Right lobe of liver (tissue), 6 donors: Measurements from ENCODE around the gene ZNF784. TPM values are rescaled to one million over a fixed set of nuclear protein-coding genes. Genes with fewer than 3 reads are reported as not detected.
A peak's percentile ranks its signal among the peaks of the same experiment; 100 is the strongest.

Experiments used
- ATAC-seq, 4 donors: fragments of 200-7000 bp; cut with Tn5 transposase; one replicate each; pipeline ENCODE4 v1.9.1; 2020; ENCODE audit warnings: mild to moderate bottlenecking in 4 of 4, moderate library complexity in 4 of 4
- DNase-seq, 3 donors: peaks; one replicate each; pipeline ENCODE4 v3.0.0-alpha.2; 2020
- H3K27ac ChIP-seq, 3 donors: fragments of 200-600 bp; one replicate each; pipeline ENCODE4 v1.8.0; 2022
- H3K27me3 ChIP-seq, 2 donors: fragments of 200-600 bp; one replicate each; pipeline ENCODE4 v1.8.0; 2022
- H3K36me3 ChIP-seq, 4 donors: fragments of 200-600 bp; sonication (generic) in 1 of 4; one replicate each; pipeline versions ENCODE4 v1.5.1 to v1.8.0; 2017 to 2022; ENCODE audit warnings: control low read depth in 1 of 4
- H3K4me1 ChIP-seq, 4 donors: fragments of 200-600 bp; sonication (generic) in 1 of 4; one replicate each; pipeline versions ENCODE4 v1.5.1 to v1.8.0; 2017 to 2022; ENCODE audit warnings: control low read depth in 1 of 4
- H3K4me3 ChIP-seq, 3 donors: fragments of 200-600 bp; one replicate each; pipeline ENCODE4 v1.8.0; 2022
- H3K9me3 ChIP-seq, 4 donors: fragments of 200-600 bp; sonication (generic) in 1 of 4; one replicate each; pipeline versions ENCODE4 v1.5.1 to v1.8.0; 2017 to 2022; ENCODE audit warnings: control low read depth in 1 of 4
- POLR2A ChIP-seq: fragments of 450-650 bp; IDR thresholded peaks from one replicate; pipeline ENCODE4 v1.6.1; 2017; ENCODE audit warnings: antibody characterized with exemption, mild to moderate bottlenecking
- WGBS: methylation state at CpG from one replicate; pipeline ENCODE4 v1.1.6; 2018; ENCODE audit warnings: low coverage, low lambda C conversion rate; ENCODE audit not compliant: insufficient coverage; ENCODE audit errors: missing lambda C conversion rate; 5-methylcytosine and 5-hydroxymethylcytosine counted together
- intact Hi-C, 2 donors: fragments of 100-400 bp; cut with DNase I; formaldehyde crosslinking; loops; one replicate each; pipeline versions ENCODE4 v1.11.2 to v1.14.1; 2022
- total RNA-seq, 6 experiments: library from RNA; depleted of rRNA in 2 of 6; stranded (reverse); fragments of >200 nt in 2 of 6; fragmentation: NEBNext Ultra II Directional in 3 of 6; extraction: Animal tissue kit (Norgen Biotek cat#: 25700) in 3 of 6; gene quantifications; one replicate each; pipeline versions ENCODE4 v1.1.0 to v1.2.4, GENCODE V29; 2016 to 2023
- TF ChIP-seq, protein P1 (sequence below), 4 donors: fragments of 200-600 bp in 3 of 4; fragments of 450-650 bp in 1 of 4; IDR thresholded peaks; one replicate each; pipeline versions ENCODE4 v1.5.1 to v1.8.0; 2016 to 2022; ENCODE audit warnings: antibody characterized with exemption in 4 of 4, mild to moderate bottlenecking in 2 of 4
- donor health status: DM: no; HTN: yes; CAD: no.
- donor health status: DM: no; HTN: no; CAD: no.
- donor health status: DM: no; HTN: no; CAD: no.
- donor health status: DM: no; HTN: yes; CAD: no.
- donor health status: DM: no; HTN: yes; CAD: no.

The ZNF784 gene
- total RNA-seq, 6 experiments from 2014 or later = 2.9 to 5.5 (median 4.1) TPM

DNA sequence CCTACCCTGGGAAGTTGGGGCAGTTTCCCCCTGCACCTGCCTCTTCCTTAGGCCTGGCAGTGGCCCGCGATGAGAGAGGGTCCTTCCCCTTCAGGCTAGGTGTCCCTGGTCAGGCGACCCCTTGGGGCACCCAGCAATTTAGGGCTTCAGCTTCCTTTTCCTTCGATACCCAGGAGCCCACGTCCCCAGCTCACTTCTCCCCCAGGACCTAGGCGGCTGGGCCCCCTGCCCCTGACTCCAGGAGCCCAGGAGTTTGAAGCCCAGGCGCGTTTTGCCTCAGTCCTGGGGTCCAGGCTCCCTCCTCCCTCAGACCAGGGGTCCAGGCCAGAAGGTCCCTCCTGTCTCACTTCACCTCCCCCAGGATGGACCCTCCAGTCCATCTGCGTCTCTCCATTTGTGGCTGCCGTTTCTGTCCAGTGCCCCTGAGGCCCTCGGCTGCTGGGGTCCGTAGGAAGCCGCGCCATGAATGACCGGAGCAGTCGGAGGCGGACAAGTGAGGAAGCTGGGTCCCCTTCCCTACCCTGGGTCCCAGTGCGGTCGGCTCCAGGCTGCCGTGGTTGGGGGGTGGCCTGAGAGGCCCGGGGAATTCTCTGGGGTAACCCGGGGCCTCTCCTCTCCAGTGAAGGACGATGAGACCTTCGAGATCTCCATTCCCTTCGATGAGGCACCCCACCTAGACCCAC, 24.4 kb upstream of the ZNF784 start:
- H3K27ac ChIP-seq = peak overlapping the region; percentile 34 to 81 (median 78)
- H3K9me3 ChIP-seq = no peaks in the 10 kb centered on the region
- WGBS = 24% methylated on average over 13 of the region's 25 CpGs
- no peaks in the 10 kb centered on the region for H3K27me3 ChIP-seq
- TF ChIP-seq, protein P1, sequence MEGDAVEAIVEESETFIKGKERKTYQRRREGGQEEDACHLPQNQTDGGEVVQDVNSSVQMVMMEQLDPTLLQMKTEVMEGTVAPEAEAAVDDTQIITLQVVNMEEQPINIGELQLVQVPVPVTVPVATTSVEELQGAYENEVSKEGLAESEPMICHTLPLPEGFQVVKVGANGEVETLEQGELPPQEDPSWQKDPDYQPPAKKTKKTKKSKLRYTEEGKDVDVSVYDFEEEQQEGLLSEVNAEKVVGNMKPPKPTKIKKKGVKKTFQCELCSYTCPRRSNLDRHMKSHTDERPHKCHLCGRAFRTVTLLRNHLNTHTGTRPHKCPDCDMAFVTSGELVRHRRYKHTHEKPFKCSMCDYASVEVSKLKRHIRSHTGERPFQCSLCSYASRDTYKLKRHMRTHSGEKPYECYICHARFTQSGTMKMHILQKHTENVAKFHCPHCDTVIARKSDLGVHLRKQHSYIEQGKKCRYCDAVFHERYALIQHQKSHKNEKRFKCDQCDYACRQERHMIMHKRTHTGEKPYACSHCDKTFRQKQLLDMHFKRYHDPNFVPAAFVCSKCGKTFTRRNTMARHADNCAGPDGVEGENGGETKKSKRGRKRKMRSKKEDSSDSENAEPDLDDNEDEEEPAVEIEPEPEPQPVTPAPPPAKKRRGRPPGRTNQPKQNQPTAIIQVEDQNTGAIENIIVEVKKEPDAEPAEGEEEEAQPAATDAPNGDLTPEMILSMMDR (IDR thresholded peaks at IDR 0.05) = no peak
- no peak for TF ChIP-seq POLR2A
- intact Hi-C loops = no loop called here
- H3K4me1 ChIP-seq = peaks cover 0 to 20% (median 3%) of the 10 kb centered on the region in 4 donors
- DNase-seq (peak in 1 of 3 donors; percentile 19), ATAC-seq (no peak)
- H3K4me3 ChIP-seq = peak overlapping the region; percentile 77 to 96 (median 89)
- H3K36me3 ChIP-seq = peaks cover 0 to 10% (median 0%) of the 10 kb centered on the region in 4 donors

DNA sequence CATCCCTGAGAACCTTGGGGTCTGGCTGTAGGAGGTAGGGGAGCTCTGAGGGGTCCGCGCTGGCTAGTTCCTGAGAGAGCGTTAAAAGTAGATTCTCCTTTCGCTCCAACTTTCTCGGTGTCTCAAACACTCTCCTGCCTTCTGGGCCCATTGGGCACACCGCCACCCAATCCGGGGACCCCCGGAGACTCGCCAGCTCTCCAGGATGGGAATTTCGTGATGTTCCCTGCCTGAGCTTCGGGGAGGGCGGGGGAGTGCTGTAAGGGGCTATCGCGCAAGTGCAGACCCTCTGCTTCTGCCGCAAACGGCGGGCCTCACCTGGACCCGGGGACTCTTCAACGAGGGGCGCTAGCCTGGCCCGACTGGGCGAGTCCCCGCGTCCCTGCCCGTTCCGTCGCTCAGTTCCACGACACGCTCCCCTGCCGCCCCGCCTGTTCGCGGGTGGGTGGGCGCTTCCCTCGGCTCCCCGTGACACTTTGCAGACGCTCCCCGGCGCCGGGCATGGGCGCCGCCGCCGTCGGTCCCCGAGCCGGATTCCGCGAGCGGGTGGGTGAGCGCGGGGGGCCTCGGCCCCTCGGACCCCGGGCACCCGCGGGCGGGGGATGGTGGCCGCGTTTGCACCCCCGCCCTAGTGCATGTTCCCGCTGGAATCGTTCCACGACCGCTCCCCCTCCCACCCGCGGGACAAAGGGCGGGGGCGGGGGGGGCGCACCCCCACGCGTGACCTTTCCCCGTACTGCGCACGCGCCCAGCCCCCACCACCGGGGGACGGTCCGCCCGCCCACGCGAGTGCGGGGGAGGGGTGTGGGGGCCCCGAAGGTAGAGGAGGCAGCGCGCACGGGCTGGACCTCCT, 23.6 kb upstream of the ZNF784 start, which contains the start of gene CCDC106:
Gene CCDC106, plus strand, starts transcription at position 481 of the 853 bp plus-strand sequence. CDS start 835 bp downstream, outside the sequence.
- intact Hi-C loops = no loop called here
- peaks cover 0 to 24% (median 3%) of the 10 kb centered on the region in 4 donors for H3K4me1 ChIP-seq
- no peak for TF ChIP-seq POLR2A
- TF ChIP-seq, protein P1 (IDR thresholded peaks at IDR 0.05) = no peak
- peak within 1 kb of the TSS; percentile 34 to 81 (median 78) for H3K27ac ChIP-seq
- H3K4me3 ChIP-seq = peak within 1 kb of the TSS; percentile 77 to 96 (median 89)
- WGBS = no CpG with 5 or more reads among the region's 87 CpGs
- DNase-seq = peak; percentile 66 to 75 (median 72)
- no peaks in the 10 kb centered on the region for H3K27me3 ChIP-seq
- H3K9me3 ChIP-seq = no peaks in the 10 kb centered on the region
- H3K36me3 ChIP-seq = peaks cover 0 to 10% (median 0%) of the 10 kb centered on the region in 4 donors
- ATAC-seq = peak; percentile 60 to 73 (median 62)

DNA sequence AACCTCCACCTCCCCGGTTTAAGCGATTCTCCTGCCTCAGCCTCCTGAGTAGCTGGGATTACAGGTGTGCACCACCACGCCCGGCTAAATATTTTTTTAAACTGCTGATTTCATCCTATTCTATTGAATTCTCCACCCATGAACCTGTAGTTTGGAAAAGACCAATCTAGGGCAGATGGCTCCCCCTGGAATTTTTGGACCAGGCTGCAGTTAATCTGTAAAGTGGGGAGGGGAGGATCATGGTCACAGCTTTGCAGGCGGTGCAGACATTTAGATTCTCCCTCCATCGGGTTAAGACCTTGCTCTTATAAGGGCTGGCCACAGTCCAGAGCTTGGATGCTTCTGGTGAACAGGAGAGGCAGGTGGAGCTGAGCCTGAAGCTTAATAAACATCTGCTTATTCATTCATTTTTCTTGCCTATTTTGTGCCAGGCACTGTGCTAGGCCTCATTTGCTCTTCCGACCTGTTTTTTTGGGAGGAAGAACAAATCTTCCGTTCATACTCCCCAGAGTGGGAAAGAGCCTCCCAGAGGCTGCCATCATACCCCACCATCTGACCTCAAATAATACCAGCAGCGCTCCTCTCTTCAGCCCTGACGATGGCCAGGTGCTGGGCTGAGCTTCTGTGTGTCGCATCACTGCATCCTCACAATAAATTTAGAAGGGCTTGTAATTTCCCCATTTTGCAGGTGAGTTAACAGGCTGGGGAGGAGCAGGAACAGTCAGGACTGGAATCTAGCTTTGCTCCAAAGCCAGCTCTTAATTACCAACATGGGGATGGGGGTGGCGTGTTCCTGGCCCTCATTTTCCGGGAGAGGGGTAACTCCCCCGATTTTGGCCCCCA, 22.7 kb upstream of the ZNF784 start:
- intact Hi-C loops = no loop called here
- no peak for DNase-seq
- 50% methylated on average over 10 of the region's 14 CpGs for WGBS
- ATAC-seq = no peak
- Histone ChIP-seq H3K27ac (peak overlapping the region in 1 of 3 donors; percentile 81), H3K27me3 (no peaks in the 10 kb centered on the region), H3K4me3 (peak overlapping the region; percentile 77 to 96 (median 89)), H3K36me3 (peaks cover 0 to 10% (median 0%) of the 10 kb centered on the region in 4 donors), H3K9me3 (no peaks in the 10 kb centered on the region), H3K4me1 (peaks cover 0 to 33% (median 3%) of the 10 kb centered on the region in 4 donors)
- TF ChIP-seq POLR2A = no peak
- TF ChIP-seq, protein P1 (IDR thresholded peaks at IDR 0.05) = no peak

DNA sequence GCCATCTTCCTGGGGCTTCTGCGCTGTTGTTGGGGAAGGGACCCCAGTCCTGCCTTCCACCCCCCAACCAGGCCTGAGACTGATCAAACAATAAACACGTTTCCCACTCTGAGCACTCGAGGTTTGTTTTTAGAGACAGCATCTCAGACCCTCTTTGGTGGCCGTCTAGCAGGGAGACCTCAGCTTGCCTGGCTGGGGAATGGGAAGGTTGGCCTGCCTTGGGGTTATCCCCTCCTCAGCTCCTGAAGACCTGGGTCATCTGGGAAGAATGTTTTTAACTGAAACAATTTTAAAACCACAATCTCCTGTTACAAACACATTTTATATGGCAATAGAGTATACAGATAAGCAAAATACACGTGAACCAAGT, 21.1 kb upstream of the ZNF784 start:
- Histone ChIP-seq H3K36me3 (peaks cover 0 to 10% (median 0%) of the 10 kb centered on the region in 4 donors), H3K4me1 (peaks cover 0 to 34% (median 5%) of the 10 kb centered on the region in 4 donors), H3K9me3 (no peaks in the 10 kb centered on the region), H3K4me3 (no peak overlapping the region), H3K27ac (no peak overlapping the region), H3K27me3 (no peaks in the 10 kb centered on the region)
- WGBS = 87% methylated on average over 2 of the region's 5 CpGs
- DNase-seq (no peak), ATAC-seq (no peak)
- TF ChIP-seq, protein P1 (IDR thresholded peaks at IDR 0.05) = no peak
- TF ChIP-seq POLR2A = no peak
- intact Hi-C loops = no loop called here
